A549 (cell line): ENCODE results near the gene SETBP1.

Source experiments
- EP300 ChIP-seq, 2 experiments: fragments of >200 bp; sonication (Bioruptor Twin); formaldehyde crosslinking; IDR thresholded peaks; 2 replicates in 1 of 2; 3 replicates in 1 of 2; pipeline ENCODE4 v1.6.1; 2016 to 2017
- FOSL2 ChIP-seq, 2 experiments: fragments of 450-650 bp in 1 of 2; fragments of >200 bp in 1 of 2; sonication (Bioruptor Twin) in 1 of 2; formaldehyde crosslinking; IDR thresholded peaks; 2 replicates each; pipeline versions ENCODE4 v1.5.0 to v1.6.1; 2016 to 2020; ENCODE audit warnings: mild to moderate bottlenecking in 1 of 2, moderate library complexity in 1 of 2
- HOXA7 ChIP-seq: fragments of 250-450 bp; sonication (Bioruptor Pico); IDR thresholded peaks from 2 replicates; pipeline ENCODE4 v1.5.0; 2020; ENCODE audit warnings: mild to moderate bottlenecking, moderate library complexity
- HOXB13 ChIP-seq: fragments of 250-450 bp; sonication (Bioruptor Pico); IDR thresholded peaks from 2 replicates; pipeline ENCODE4 v1.5.0; 2020; ENCODE audit warnings: low read depth, mild to moderate bottlenecking, moderate library complexity
- JUNB ChIP-seq: fragments of >200 bp; sonication (Bioruptor Twin); formaldehyde crosslinking; IDR thresholded peaks from 2 replicates; pipeline ENCODE4 v1.6.1; 2016
- MAX ChIP-seq: IDR thresholded peaks from 2 replicates; pipeline ENCODE4 v1.6.1; 2012
- MAZ ChIP-seq: fragments of 150-350 bp; IDR thresholded peaks from 2 replicates; pipeline ENCODE4 v1.6.1; 2014; ENCODE audit warnings: antibody characterized with exemption, low read depth, low read length, borderline replicate concordance
- MYC ChIP-seq: IDR thresholded peaks from 2 replicates; pipeline ENCODE4 v1.6.1; 2012; ENCODE audit warnings: mild to moderate bottlenecking, inconsistent platforms, low read length, improper control_type of control experiment, borderline replicate concordance
- PHF8 ChIP-seq: fragments of 200-600 bp; sonication (generic); IDR thresholded peaks from 2 replicates; pipeline ENCODE4 v1.6.1; 2016; ENCODE audit warnings: low read depth, mild to moderate bottlenecking, antibody characterized with exemption, moderate library complexity, borderline replicate concordance
- REST ChIP-seq: fragments of 200-600 bp; sonication (generic); IDR thresholded peaks from 2 replicates; pipeline ENCODE4 v1.6.1; 2016; ENCODE audit warnings: antibody characterized with exemption, mild to moderate bottlenecking, moderate library complexity
- SMC3 ChIP-seq: fragments of >200 bp; sonication (Bioruptor Twin); formaldehyde crosslinking; IDR thresholded peaks from 3 replicates; pipeline ENCODE4 v1.6.1; 2018; ENCODE audit warnings: inconsistent platforms
- TF ChIP-seq, protein P1 (sequence below): fragments of 150-350 bp; IDR thresholded peaks from 2 replicates; pipeline ENCODE4 v1.6.1; 2014; ENCODE audit warnings: low read depth, mild to moderate bottlenecking, low read length
- TF ChIP-seq, protein P2 (sequence below): fragments of >200 bp; sonication (Bioruptor Twin); formaldehyde crosslinking; IDR thresholded peaks from 3 replicates; pipeline ENCODE4 v1.5.1; 2016

GRCh38 chr18:44866103-44866502, 185.4 kb downstream of the SETBP1 start:
- TF ChIP-seq MAX: no peak
- TF ChIP-seq, protein P1, sequence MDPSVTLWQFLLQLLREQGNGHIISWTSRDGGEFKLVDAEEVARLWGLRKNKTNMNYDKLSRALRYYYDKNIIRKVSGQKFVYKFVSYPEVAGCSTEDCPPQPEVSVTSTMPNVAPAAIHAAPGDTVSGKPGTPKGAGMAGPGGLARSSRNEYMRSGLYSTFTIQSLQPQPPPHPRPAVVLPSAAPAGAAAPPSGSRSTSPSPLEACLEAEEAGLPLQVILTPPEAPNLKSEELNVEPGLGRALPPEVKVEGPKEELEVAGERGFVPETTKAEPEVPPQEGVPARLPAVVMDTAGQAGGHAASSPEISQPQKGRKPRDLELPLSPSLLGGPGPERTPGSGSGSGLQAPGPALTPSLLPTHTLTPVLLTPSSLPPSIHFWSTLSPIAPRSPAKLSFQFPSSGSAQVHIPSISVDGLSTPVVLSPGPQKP: no peak
- no peak for TF ChIP-seq MYC
- no peak for TF ChIP-seq HOXA7 (CRISPR knock-in tag)
- TF ChIP-seq HOXB13 (CRISPR knock-in tag): no peak
- TF ChIP-seq, protein P2, sequence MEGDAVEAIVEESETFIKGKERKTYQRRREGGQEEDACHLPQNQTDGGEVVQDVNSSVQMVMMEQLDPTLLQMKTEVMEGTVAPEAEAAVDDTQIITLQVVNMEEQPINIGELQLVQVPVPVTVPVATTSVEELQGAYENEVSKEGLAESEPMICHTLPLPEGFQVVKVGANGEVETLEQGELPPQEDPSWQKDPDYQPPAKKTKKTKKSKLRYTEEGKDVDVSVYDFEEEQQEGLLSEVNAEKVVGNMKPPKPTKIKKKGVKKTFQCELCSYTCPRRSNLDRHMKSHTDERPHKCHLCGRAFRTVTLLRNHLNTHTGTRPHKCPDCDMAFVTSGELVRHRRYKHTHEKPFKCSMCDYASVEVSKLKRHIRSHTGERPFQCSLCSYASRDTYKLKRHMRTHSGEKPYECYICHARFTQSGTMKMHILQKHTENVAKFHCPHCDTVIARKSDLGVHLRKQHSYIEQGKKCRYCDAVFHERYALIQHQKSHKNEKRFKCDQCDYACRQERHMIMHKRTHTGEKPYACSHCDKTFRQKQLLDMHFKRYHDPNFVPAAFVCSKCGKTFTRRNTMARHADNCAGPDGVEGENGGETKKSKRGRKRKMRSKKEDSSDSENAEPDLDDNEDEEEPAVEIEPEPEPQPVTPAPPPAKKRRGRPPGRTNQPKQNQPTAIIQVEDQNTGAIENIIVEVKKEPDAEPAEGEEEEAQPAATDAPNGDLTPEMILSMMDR: no peak
- TF ChIP-seq EP300 (IDR thresholded peaks at IDR 0.05): no peak
- no peak for TF ChIP-seq PHF8
- TF ChIP-seq JUNB: no peak
- TF ChIP-seq FOSL2 (IDR thresholded peaks at IDR 0.05): no peak
- no peak for TF ChIP-seq FOSL2 (CRISPR knock-in tag; IDR thresholded peaks at IDR 0.05)
- no peak for TF ChIP-seq REST
- no peak for TF ChIP-seq MAZ
- TF ChIP-seq SMC3: no peak
